GM21529 (cell line): ENCODE measurements around the gene GNGT1.
"Not testable (repeated sequence)": the region's sequence is repeated elsewhere in the genome, so short reads cannot be mapped to it uniquely, and the experiment has no call there.

Experiments
- ATAC-seq: cut with Tn5 transposase; IDR thresholded peaks from one replicate; pipeline ENCODE4 v1.9.1; 2021; ENCODE audit not compliant: unreplicated experiment

GNGT1 gene

DNA sequence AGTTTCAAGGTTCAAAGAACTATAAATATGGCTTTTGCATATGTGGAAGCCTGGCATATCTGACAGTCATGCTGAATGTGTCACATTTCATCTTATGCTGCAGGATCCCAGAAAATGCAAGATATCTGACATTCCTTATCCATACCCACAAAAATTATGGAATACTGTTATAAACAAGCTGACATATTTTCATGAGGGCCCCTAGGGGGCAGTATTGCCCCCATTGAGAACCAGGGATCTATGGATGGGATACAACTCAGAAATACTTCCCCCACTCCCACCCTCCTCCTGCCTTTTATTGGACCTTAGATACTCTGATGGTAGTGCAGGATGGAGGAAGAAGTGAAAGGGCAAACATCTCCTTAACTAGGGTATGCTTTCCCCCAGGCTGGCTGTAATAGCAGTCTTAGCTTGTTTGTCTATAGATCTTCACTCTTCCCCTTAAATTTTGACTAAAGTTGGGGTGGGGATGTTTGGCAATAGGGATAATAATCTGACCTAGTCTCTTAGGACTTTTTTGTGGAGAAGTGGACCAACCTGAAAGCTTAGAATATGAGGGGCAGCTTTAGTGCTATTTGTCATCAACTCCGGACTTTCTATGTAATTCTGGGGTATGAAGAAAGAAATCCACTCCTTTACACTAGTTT lies 3.5 kb upstream of the GNGT1 start:
- ATAC-seq, result peak; percentile 58

DNA sequence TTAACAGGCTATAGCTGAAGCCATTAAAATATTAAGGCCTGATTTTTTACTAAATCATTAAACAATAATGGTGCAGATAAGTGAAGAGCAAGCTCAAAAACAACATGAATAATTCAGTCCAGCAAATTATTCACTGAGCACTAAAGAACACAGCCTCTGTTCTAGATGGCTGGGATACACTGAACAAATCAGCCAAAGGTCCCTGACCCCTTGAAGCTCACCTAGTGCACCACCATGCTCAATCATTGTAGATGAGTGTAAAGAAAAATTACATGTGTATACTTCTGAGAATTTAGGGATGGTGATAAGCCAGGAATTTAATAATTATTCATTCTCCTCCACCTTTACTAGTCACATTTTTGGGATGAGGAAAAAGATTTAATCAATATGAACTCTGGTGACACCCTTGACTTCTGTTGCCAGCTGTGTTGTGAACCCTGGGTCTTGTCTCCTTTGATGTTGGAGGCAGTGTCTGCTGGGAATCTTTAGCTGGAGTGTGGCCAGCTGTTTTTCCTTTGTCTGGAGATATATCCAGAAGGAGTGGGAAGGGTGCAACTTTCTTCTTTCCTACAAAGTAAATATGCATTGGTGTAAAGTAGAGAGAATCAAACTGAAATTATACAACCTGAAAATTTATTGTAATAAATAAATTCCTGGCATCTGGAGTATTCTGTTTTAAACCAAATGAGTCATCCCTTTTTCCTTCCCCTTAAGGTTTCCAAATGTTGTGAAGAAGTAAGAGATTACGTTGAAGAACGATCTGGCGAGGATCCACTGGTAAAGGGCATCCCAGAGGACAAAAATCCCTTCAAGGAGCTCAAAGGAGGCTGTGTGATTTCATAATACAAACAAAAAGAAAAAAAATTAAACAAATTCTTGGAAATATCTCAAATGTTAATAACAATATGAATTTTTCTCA lies 4.0 kb downstream of the GNGT1 start:
- ATAC-seq, result no peak

DNA sequence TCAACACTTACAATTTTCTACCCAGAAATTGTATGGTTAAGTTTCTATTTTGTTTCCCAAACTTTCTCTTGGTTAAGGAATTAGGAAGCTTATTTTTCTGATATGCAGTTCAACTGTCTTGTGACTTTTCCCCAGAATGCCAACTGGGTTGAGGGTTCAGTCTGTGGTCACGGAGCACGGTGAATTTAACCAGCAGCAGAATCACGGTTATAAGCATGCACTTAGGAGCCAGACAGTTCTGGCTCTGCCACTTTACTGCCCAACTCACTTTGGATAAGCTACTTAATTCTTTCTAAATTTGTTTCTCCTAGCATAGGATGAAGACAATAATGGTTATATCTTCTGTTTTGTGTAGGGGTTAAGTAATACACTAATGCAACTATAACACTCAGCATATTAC lies 4.9 kb downstream of the GNGT1 start:
- not testable (repeated sequence) for ATAC-seq

DNA sequence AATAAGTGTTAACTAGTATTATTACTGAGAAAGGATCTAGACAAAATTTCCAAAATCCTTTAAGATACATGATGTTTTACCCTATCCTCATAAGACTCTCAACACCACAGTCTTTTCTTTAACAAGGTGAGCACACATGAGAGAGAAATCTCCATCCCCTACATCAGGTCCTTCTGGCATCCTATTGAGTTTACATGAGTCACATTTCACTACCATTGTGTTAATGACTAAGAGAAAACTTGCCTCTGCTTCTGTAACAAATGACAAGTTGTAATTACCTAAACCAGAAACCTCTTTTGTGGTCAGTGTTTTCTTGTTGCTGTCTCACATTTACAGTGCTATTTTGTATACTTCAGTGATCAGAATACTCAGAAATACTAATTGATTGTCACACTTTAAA lies 5.3 kb downstream of the GNGT1 start:
- ATAC-seq, result not testable (repeated sequence)

DNA sequence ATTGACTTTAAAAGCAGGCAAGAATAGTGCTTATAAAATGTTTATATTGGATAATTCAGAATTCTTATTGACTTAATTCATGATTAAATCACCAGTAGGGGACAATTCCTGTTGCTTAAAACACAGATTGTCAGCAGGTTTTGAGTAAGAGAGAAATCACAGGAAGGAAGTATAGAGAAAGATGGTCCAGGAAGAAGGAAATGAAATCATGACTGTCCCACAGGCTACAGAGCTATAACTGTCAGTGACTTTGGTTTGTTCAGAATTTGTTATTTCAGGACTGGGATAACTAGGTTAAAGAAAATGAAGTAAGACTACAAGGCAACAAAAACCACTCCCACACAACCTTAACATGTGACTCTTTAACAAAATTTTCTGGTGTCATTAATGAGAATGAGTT lies 6.8 kb downstream of the GNGT1 start:
- ATAC-seq, result no peak

DNA sequence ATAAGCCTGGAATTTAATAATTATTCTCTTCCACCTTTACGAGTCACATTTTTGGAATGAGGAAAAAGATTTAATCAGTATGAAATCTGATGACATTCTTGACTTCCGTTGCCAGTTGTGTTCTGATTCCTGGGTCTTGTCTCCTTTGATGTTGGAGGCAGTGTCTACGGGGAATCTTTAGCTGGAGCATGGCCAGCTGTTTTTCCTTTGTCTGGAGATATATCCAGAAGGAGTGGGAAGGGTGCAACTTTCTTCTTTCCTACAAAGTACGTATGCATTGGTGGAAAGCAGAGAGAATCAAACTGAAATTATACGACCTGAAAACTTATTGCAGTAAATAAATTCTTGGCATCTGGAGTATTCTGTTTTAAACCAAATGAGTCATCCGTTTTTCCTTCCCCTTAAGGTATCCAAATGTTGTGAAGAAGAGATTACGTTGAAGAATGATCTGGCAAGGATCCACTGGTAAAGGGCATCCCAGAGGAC lies 8.3 kb downstream of the GNGT1 start:
- ATAC-seq, result no peak

DNA sequence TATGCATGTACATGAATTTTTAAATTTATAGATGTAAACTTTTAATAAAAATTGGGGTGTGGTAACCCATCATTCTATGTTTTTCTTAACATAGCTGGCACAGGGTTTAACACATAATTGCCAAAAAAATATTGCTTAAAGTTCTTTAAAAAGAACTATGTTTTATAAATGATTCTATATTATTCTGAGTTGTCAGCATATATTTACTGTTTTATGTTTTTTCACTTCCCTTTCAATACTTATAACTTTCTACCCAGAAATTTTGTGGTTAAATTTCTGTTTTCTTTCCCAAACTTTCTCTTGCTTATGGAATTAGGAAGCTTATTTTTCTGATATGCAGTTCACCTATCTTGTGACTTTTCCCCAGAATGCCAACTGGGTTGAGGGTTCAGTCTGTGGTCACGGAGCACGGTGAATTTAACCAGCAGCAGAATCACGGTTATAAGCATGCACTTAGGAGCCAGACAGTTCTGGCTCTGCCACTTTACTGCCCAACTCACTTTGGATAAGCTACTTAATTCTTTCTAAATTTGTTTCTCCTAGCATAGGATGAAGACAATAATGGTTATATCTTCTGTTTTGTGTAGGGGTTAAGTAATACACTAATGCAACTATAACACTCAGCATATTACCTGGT lies 9.0 kb downstream of the GNGT1 start:
- ATAC-seq, result not testable (repeated sequence)

DNA sequence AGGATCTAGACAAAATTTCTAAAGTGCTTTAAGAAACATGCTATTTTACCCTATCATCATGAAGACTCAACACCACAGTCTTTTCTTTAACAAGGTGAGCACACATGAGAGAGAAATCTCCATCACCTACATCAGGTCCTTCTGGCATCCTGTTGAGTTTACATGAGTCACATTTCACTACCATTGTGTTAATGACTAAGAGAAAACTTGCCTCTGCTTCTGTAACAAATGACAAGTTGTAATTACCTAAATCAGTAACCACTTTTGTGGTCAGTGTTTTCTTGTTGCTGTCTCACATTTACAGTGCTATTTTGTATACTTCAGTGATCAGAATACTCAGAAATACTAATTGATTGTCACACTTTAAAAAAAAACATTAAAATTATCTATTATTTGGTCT lies 9.5 kb downstream of the GNGT1 start:
- ATAC-seq, result peak; percentile 59

DNA sequence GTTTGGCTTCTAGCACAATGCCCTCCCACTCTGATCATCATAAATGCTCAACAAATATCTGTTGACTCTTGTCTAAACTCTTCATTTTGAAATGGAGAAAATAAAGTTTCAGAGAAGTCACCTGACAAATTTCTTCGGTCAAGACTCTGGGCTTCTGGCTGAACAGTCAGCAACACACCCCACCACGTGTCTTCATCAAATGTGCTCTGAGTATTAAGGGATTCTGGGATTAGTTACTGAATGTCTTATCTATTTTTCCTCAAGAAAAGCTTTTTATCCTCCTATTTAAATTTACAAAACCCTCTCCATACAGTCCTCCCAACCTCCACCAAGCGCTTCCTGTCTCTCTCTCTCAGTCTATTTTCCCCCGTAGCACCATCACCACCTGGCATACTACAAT lies 9.9 kb downstream of the GNGT1 start:
- not testable (repeated sequence) for ATAC-seq

DNA sequence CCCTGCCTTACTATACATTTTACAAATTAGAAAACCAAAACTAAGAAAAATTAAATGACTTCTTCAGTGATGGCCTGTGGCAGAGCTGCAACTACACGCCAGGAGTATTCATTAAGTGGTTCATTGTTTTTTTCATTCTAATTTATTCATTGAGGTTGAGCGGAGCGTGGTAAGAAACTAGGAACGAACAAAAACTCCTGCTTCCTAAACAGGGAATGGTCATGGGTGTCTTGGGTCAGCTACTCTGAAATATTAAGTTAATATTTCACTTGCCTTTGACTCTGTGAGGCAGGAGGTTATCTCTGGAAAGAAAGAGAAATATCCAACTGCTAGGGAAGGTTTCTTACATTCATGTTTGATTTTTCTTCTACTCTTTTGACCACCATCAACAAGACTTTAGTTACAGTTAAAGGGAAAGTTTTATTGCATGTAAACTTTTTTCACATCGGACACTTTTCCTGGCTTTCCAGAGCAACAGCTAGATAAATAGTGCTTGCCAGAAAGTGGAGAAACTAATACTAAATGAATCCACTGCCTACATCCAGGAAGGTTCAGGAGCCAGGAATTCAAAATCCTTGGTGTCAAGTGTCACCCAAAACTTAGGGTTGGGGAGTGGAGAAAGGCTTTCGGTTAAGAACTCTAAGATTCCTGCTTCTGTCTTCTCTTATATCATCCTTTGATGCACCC lies 14.3 kb downstream of the GNGT1 start:
- no peak for ATAC-seq

DNA sequence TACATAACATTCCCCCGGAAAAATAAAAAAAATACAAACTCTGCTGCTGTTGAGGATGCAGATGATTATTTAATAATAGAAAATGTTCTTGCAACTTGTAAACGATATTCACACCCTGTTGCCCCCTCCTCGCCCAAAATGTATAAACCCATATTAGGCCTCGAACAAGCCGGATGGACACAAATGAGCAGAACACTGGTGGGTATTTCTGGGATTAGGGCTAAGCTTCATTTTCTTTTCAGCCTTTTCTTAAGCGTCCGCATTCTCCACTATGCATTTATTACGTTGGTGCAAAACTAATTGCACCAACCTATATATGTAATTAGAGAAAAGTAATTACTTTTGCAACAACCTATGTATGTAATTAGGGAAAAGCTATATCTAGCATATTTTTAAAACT lies 14.8 kb downstream of the GNGT1 start:
- no peak for ATAC-seq

DNA sequence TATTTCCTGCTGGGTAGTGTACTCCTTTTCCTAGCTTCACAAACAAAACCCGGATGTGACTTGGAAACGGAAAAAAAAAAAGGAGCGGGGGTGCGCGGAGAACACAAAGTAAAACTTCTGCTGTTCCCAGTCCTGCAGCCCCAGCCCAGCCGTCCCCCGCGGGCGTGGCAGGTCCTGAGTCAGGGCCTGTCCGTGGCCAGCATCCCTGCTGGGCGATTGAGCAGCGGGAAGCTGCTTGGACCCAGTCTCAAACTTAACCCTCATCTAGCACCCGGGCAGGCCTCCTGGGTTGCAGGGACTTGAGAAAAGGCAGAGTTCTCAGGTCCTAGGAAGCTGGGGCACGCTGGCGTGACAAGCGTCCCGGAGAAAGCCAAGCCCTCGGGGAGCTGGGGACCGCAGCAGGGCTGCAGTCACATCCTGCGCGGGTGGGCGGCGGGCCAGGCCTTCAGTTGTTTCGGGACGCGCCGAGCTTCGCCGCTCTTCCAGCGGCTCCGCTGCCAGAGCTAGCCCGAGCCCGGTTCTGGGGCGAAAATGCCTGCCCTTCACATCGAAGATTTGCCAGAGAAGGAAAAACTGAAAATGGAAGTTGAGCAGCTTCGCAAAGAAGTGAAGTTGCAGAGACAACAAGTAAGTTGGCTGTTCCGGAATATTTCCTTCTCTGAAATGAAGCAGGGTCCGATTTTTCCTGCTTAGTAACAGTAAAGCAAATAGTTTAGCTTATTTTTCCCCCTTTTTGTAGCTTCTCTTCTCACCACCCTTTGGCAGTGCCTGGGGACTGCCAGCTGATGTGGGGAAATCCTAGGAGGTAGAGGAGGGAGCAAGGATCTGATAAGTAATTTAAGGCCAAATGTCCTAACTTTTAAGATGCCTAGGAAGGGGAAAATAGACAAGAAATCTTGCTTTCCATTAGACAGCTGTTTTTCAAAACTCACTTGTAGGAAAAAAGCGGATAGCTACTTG lies 15.5 kb downstream of the GNGT1 start, which contains the start of gene GNG11:
Gene GNG11, plus strand, starts transcription at position 129 of the 960 bp plus-strand sequence. Its CDS starts 403 bp downstream, at position 532.
- peak; percentile 97 for ATAC-seq

DNA sequence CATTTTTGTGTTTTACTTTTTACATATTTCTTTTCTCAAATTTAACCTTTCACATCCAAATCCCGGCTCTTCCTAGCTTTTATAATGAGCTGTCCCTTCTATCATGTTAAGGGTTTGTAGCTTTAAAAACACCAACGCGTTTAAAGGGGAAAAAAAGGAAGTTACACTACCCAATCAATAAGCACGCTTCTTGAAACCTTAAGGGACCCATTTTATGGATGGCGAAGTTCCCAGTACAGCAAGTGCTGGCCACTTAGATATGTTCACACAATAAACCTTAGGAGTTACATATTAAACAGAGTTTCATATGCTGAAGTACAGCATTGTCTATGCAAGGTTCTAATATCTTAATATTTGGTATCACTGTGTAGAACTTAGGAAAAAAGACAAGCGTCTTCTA lies 16.9 kb downstream of the GNGT1 start:
- no peak for ATAC-seq

DNA sequence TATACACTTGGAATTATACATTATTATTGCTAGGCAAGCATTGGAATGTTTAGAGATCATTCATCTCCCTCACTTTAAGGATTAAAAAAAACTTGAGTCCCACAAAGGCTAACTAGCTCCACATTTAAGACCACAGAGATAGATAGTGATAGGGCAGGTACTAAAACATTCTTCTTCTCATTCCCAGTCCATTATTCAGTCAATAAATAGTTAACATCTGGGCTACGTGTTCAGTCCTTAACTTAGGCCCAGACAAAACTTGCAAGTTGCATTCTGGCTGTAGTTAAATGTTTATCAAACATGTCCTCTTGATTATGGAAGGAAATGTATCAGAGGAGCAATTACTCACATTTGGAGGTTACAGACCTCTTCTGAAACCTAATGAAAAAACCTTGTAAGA lies 17.6 kb downstream of the GNGT1 start:
- no peak for ATAC-seq

DNA sequence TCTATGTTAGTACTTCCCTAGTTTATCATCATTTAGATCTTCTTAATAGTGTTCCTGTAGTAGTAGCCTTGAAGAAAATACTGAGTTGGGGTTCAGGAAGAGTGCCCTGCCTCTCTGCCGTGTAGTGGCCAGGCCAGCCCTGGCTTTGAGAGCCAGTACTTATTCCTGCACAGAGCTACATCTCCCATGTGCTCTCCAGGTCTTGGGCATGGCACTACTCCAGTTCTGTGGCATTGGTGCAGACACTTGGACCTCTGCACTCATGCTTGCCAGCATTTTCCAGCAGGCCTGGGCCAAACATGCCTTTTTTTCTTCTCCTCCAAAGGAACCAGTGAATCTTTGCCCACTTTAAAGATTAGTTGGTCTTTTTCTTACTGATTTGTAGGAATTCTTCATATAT lies 20.4 kb downstream of the GNGT1 start:
- ATAC-seq, result no peak

DNA sequence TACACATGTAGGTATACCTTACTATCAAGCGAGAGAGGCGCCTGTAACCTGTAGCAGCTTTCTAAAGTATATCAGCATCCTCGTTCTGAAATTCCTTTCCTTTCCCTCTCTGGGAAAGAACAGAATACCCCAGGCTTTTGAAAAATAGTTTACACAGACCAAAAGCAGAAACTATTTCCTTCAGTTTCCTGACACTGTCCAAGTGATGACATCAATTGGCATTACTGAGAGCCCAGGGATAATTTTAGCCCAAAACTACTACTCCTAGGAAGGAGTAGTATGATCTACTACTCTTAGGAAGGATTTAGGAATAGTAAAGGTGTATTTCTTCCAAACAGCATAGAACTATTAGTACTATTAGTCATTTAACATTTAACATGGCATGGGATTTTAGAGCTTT lies 21.2 kb downstream of the GNGT1 start:
- no peak for ATAC-seq

DNA sequence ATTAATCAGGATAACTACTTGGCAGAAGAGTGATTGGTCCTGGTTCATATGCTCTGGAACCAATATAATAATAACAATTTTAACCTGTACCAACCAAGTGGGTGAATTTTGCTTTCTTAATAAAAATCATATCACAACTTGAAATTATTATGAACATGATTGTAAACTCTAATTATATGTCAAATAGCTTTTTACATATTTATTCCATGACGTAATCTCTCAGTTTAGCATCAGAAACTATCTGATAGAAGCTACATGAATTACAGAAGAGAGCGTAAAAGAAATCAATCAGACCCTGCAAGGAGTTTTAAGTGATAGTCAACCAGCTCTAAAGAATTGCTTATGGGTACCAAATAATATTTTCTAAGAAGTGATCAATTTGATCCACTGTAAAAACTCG lies 25.3 kb downstream of the GNGT1 start:
- no peak for ATAC-seq

DNA sequence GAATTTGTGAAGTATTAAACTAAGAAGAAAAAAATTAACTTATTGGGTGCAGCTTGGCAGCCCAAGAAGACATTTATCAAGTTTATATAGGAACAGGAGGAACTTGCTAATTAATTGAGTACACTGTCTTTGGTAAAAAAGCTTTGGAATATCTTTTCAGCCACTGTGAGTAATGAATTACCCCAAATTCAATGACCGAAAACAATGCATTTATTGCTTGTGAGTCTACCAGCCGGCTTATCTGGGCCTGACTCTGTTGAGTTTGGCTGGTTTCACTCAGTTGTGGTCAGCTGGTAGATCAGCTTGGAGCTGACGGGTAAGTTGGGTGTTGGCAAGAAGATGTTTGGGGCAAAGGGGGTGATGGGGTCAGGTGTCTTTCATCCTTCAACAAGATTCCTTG lies 26.8 kb downstream of the GNGT1 start:
- ATAC-seq, result no peak

DNA sequence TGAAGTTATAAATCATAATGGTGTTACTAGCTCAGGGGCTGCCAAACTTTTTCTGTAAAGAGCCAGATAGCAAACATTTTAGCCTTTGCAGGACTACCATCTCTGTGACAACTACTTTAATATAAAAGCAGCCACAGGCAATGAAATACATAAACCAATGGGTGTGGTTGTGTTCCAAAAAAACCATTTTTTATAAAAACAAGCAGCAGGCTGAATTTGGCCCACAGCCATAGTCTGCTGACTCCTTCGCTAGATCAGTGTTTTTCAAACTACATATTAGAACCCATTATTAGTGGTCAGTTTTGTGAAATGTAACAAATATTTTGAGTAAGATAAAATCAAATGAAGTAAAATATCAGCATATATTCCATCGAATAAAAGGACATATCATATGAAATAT lies 28.7 kb downstream of the GNGT1 start:
- no peak for ATAC-seq

DNA sequence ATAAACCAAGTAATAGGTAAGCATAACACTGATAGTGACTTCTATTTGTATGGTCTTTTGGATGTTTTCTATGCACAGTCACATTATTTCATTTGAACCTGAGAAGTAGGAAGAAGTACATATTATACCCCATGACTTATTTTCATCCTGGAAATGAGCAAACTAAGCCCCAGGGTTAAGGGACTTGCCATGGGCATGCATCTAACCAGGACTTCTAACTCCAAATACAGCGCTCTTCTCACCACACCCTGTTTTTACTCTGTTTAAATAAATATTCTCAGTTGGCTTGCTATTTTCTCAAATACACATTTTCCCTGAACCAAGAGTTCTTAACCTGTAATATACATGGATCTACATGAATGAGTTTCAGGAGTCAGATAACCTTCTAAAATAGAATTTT lies 31.5 kb downstream of the GNGT1 start:
- ATAC-seq, result no peak
